ENCODE results near the gene CPNE1.

The CPNE1 gene

DNA sequence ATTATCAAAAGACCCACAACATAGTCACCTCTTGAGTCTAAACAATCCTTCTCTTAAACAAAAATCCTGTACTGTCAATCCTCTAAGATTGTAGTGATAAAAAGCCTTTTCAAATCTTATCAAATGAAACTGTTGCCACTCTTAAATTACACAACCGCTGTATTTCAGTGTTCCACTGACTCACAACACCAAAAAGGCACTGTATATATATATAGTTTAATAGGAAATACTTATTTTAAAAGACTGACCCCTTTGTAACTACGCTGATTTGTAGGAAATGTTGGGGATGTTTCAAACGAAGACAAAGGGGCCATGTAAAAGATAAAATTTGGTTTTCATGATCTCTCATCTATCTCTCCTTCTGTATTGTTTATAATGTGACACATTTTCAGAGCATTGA is 14.1 kb downstream of the CPNE1 start:
- no peak overlapping the region for H3K4me3 ChIP-seq (ENCODE audit: low read depth, low read length)
- TF ChIP-seq, protein P1, sequence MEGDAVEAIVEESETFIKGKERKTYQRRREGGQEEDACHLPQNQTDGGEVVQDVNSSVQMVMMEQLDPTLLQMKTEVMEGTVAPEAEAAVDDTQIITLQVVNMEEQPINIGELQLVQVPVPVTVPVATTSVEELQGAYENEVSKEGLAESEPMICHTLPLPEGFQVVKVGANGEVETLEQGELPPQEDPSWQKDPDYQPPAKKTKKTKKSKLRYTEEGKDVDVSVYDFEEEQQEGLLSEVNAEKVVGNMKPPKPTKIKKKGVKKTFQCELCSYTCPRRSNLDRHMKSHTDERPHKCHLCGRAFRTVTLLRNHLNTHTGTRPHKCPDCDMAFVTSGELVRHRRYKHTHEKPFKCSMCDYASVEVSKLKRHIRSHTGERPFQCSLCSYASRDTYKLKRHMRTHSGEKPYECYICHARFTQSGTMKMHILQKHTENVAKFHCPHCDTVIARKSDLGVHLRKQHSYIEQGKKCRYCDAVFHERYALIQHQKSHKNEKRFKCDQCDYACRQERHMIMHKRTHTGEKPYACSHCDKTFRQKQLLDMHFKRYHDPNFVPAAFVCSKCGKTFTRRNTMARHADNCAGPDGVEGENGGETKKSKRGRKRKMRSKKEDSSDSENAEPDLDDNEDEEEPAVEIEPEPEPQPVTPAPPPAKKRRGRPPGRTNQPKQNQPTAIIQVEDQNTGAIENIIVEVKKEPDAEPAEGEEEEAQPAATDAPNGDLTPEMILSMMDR (IDR thresholded peaks at IDR 0.05; ENCODE audit: borderline replicate concordance, insufficient read depth, low read depth, low read length), result no peak

DNA sequence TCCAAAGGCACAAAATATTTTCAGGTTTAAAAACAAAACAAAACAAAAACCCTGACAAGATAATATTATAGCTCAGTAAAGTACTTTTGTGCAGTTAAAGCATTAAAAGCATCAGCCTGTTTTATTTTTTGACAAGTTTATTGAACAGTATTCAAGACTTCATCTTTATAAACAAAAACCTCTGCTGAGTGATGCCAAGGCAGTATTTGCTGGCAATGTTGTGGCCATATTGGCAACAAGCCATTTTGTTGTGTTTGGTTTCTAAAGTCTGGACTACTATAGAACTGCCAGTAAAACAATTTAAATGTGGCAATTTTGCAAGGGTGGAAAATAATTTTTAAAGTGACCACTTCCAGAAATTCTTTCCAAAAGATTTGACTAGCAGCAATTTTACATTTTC is 15.9 kb downstream of the CPNE1 start:
- TF ChIP-seq, protein P1 (IDR thresholded peaks at IDR 0.05; ENCODE audit: borderline replicate concordance, insufficient read depth, low read depth, low read length), result no peak
- H3K4me3 ChIP-seq (ENCODE audit: low read depth, low read length), result no peak overlapping the region

DNA sequence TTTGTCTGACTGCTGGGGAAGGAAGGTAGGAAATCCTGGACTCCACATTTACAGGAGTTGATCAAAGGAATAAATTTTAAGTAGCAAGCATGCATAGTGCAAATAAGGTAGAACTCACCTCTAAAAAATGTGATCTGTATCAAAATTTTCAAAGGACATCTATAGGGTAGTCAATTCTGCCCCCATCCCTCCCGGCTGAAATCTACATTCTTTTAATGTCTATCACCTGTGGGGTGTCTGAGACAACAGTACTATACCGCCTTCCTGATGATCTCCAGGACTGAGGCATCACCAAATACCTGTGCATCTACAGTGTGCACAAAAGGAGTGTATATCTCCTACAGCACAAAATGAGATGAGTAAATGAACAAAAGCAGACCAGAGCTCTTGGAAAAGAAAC is 19.9 kb downstream of the CPNE1 start:
- H3K4me3 ChIP-seq (ENCODE audit: low read depth, low read length), result no peak overlapping the region
- TF ChIP-seq, protein P1 (IDR thresholded peaks at IDR 0.05; ENCODE audit: borderline replicate concordance, insufficient read depth, low read depth, low read length), result no peak

DNA sequence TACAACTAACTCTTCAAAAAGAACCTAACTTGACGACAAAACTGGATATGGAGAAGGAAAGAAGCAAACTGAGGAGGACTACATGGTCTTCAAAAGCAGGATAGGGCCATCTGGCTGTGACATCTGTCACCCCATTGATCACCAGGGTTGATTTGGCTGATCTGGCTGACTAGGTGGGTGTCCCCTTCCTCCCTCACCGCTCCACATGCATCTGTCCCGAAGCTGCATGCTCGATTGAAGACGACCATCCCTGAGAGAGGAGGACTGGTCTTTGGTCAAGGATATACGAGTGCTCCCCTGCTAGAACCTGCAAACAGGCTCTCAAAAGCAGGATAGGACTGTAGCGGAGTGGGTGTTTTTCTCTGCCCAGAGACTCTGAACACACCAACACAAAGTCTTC is 21.7 kb downstream of the CPNE1 start:
- TF ChIP-seq, protein P1 (IDR thresholded peaks at IDR 0.05; ENCODE audit: borderline replicate concordance, insufficient read depth, low read depth, low read length), result no peak
- no peak overlapping the region for H3K4me3 ChIP-seq (ENCODE audit: low read depth, low read length)

DNA sequence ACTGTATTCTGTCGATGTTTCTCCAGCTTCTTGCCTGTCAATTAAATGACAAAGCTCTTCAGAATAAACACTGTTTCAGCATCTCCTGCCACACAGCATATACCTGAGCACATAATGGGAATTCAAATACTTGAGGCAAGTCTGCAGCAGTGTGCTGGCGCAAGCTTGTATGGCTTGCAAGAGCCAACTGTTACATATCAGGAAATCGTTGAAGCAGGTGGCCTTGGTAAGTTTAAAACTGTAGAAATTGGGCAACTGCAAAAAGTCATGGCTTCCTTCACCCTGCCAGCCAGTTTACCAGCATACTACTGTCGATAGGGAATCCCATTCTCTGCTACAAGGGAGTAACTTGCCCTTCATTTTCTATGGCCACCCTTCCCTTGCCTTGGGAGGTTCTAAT is 23.0 kb downstream of the CPNE1 start:
- TF ChIP-seq, protein P1 (IDR thresholded peaks at IDR 0.05; ENCODE audit: borderline replicate concordance, insufficient read depth, low read depth, low read length), result no peak
- no peak overlapping the region for H3K4me3 ChIP-seq (ENCODE audit: low read depth, low read length)

DNA sequence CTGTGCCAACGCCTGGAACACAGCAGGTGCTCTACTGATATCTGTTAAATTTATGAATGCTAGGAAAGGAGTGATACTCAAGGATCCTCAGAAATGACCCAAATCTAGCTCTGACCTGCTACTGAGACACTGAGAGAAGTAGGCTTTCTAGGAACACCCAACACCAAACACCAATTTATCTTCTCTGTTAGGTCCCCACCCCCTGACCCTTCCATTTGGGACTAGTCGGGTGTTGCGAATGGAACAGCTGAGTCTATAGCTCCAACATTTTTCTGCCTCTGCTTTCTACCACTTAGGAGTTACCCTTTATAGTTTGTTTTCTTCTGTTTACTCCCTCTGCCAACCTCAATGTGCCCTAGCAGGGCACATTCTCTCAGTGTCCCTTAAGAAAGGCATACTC is 24.0 kb downstream of the CPNE1 start:
- TF ChIP-seq, protein P1 (IDR thresholded peaks at IDR 0.05; ENCODE audit: borderline replicate concordance, insufficient read depth, low read depth, low read length), result no peak
- no peak overlapping the region for H3K4me3 ChIP-seq (ENCODE audit: low read depth, low read length)

DNA sequence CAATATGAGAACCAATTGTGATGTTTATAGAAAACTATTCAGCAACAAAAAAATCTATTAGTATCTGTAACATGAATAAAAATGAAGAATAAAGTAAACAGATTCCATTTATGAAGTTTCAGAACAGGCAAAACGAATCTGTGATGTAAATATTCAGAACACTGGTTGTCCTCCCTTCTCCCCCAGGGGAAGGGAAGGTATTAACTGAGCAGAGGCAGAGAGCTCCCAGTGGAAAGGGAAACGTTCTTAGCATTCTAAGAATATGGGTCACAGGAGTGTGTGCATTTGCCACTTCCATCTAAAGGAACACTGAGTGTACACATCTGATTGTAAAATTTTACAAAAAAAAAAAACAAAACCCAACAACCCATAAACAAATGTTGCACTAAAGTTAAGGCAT is 25.9 kb downstream of the CPNE1 start:
- H3K4me3 ChIP-seq (ENCODE audit: low read depth, low read length), result no peak overlapping the region
- TF ChIP-seq, protein P1 (IDR thresholded peaks at IDR 0.05; ENCODE audit: borderline replicate concordance, insufficient read depth, low read depth, low read length), result no peak

All from GM12875 (cell line).